GM19035 (cell line): Measurements from ENCODE around the gene GMDS.
A peak's percentile ranks its signal among the peaks of the same experiment; 100 is the strongest.

ENCODE experiments used
- ATAC-seq: cut with Tn5 transposase; IDR thresholded peaks from one replicate; pipeline ENCODE4 v1.9.1; 2021; ENCODE audit not compliant: unreplicated experiment

Gene GMDS

GRCh38 chr6:2140438-2141128 lies 104.8 kb downstream of the GMDS start:
- no peak for ATAC-seq

GRCh38 chr6:2135401-2135800 lies 110.0 kb downstream of the GMDS start:
- no peak for ATAC-seq

- no peak for ATAC-seq
These were observed 110.9 kb downstream of the GMDS start for GRCh38 chr6:2134554-2134953.

GRCh38 chr6:2133716-2134310 lies 111.6 kb downstream of the GMDS start:
- ATAC-seq = no peak

GRCh38 chr6:2132916-2133315 lies 112.5 kb downstream of the GMDS start:
- ATAC-seq = no peak

GRCh38 chr6:2132416-2132815 lies 113.0 kb downstream of the GMDS start:
- no peak for ATAC-seq

- ATAC-seq = no peak
These were observed 116.2 kb downstream of the GMDS start for GRCh38 chr6:2129182-2129621.

- peak; percentile 44 for ATAC-seq
These were observed 117.9 kb downstream of the GMDS start for GRCh38 chr6:2127484-2127911.

- ATAC-seq = no peak
These were observed 119.1 kb downstream of the GMDS start for GRCh38 chr6:2126351-2126750.

GRCh38 chr6:2125158-2125557 lies 120.2 kb downstream of the GMDS start:
- no peak for ATAC-seq

- no peak for ATAC-seq
These were observed 121.1 kb downstream of the GMDS start for GRCh38 chr6:2124260-2124709.

- ATAC-seq = no peak
These were observed 124.5 kb downstream of the GMDS start for GRCh38 chr6:2120912-2121311.

GRCh38 chr6:2119275-2119674 lies 126.1 kb downstream of the GMDS start:
- ATAC-seq = no peak

GRCh38 chr6:2118136-2118535 lies 127.3 kb downstream of the GMDS start:
- no peak for ATAC-seq

GRCh38 chr6:2117447-2117846 lies 128.0 kb downstream of the GMDS start:
- no peak for ATAC-seq

GRCh38 chr6:2116496-2116895 lies 128.9 kb downstream of the GMDS start:
- ATAC-seq = no peak

GRCh38 chr6:2114100-2114499 lies 131.3 kb downstream of the GMDS start:
- ATAC-seq = no peak

- ATAC-seq = peak; percentile 65
These were observed 134.2 kb downstream of the GMDS start for GRCh38 chr6:2111162-2111677.

GRCh38 chr6:2110504-2110903 lies 134.9 kb downstream of the GMDS start:
- peak; percentile 49 for ATAC-seq

GRCh38 chr6:2109796-2110195 lies 135.6 kb downstream of the GMDS start:
- no peak for ATAC-seq

GRCh38 chr6:2108700-2109306 lies 136.6 kb downstream of the GMDS start:
- ATAC-seq = no peak

GRCh38 chr6:2104524-2104880 lies 140.9 kb downstream of the GMDS start:
- ATAC-seq = no peak
